K562 (cell line): ENCODE data around the gene KL. TPM values are rescaled to one million over a fixed set of nuclear protein-coding genes. Genes with fewer than 3 reads are reported as not detected.

Source experiments
- ATAC-seq: fragments of 200-7000 bp; cut with Tn5 transposase; 3 replicates; pipeline ENCODE4 v1.9.1; 2020; ENCODE audit warnings: moderate library complexity
- BruUV-seq: library from RNA; stranded (reverse); fragments of 400-500 nt; replicated peaks from 2 replicates; lab custom pipeline; 2021; lab: Mats Ljungman, UMichigan
- CTCF ChIA-PET: fragments of 300-600 bp; formaldehyde crosslinking; extraction: SDS; loops from one replicate; lab custom pipeline; 2021; ENCODE audit warnings: low intra/inter-chr PET ratio; lab: Yijun Ruan, JAX
- POLR2A ChIA-PET: fragments of 300-600, 350-650 bp; sonication (Branson Sonifier 250); formaldehyde crosslinking; extraction: SDS; loops from one replicate; lab custom pipeline; 2021; ENCODE audit warnings: antibody characterized with exemption, inconsistent platforms; lab: Yijun Ruan, JAX
- DNase-seq, 4 experiments: peaks; one replicate each; pipeline versions ENCODE4 v3.0.0 to v3.0.0-alpha.2; 2011 to 2018; ENCODE audit warnings: low spot score in 3 of 4, mixed read lengths in 3 of 4; ENCODE audit errors: extremely low read depth in 1 of 4
- FAIRE-seq: peaks from 2 replicates; lab custom pipeline; 2011; peaks lifted over from hg19 to GRCh38; lab: Jason Lieb, UNC
- H2AFZ ChIP-seq: 2 replicates; pipeline ENCODE4 v1.6.0; 2011; ENCODE audit warnings: low read depth, low read length, control low read depth, inconsistent platforms
- H3K27ac ChIP-seq: fragments of 200-600 bp; 3 replicates; pipeline ENCODE4 v1.8.0; 2011; ENCODE audit warnings: low read depth, mild to moderate bottlenecking, control low read depth, inconsistent platforms, low read length, moderate library complexity, mixed read lengths; ENCODE audit errors: extremely low read depth
- H3K27me3 ChIP-seq, 2 experiments: fragments of 300-600 bp in 1 of 2; 2 replicates in 1 of 2; 3 replicates in 1 of 2; pipeline versions ENCODE4 v1.6.0 to v1.8.0; 2011; ENCODE audit warnings: inconsistent platforms in 2 of 2, low read length in 2 of 2, mild to moderate bottlenecking in 1 of 2, mixed read lengths in 1 of 2, moderate library complexity in 1 of 2; ENCODE audit not compliant: control insufficient read depth in 2 of 2, insufficient read depth in 2 of 2
- H3K36me3 ChIP-seq: fragments of 300-600 bp; 3 replicates; pipeline ENCODE4 v1.8.0; 2011; ENCODE audit warnings: mild to moderate bottlenecking, low read length, inconsistent platforms; ENCODE audit not compliant: control insufficient read depth, insufficient read depth
- H3K4me1 ChIP-seq, 2 experiments: fragments of 200-600 bp in 1 of 2; replicated peaks in 1 of 2; 2 replicates in 1 of 2; 3 replicates in 1 of 2; pipeline versions ENCODE4 v1.5.1 to v1.8.0; 2011; ENCODE audit warnings: inconsistent platforms in 2 of 2, low read length in 2 of 2, mild to moderate bottlenecking in 1 of 2, mixed read lengths in 1 of 2, moderate library complexity in 1 of 2; ENCODE audit not compliant: control insufficient read depth in 2 of 2, insufficient read depth in 2 of 2
- H3K4me2 ChIP-seq: 2 replicates; pipeline ENCODE4 v1.6.1; 2011; ENCODE audit warnings: low read length, control low read depth, inconsistent platforms, mixed read lengths; ENCODE audit not compliant: insufficient read depth
- H3K4me3 ChIP-seq: fragments of 200-600 bp; sonication (generic), shearing (Covaris generic); 2 replicates; pipeline ENCODE4 v1.5.1; 2016; ENCODE audit warnings: control low read depth, inconsistent platforms
- H3K79me2 ChIP-seq: fragments of 200-600 bp; 3 replicates; pipeline ENCODE4 v1.8.0; 2011; ENCODE audit warnings: low read length, inconsistent platforms; ENCODE audit not compliant: control insufficient read depth, insufficient read depth
- H3K9ac ChIP-seq, 2 experiments: 2 replicates each; pipeline versions ENCODE4 v1.6.0 to v1.6.1; 2011; ENCODE audit warnings: low read depth in 2 of 2, low read length in 2 of 2, control low read depth in 1 of 2, inconsistent platforms in 1 of 2, mild to moderate bottlenecking in 1 of 2, mixed read lengths in 1 of 2; ENCODE audit not compliant: insufficient read depth in 1 of 2
- H3K9me1 ChIP-seq: one replicate; pipeline ENCODE4 v1.6.0; 2011; ENCODE audit warnings: inconsistent platforms, mild to moderate bottlenecking, low read length, moderate library complexity; ENCODE audit not compliant: control insufficient read depth, insufficient read depth
- H3K9me3 ChIP-seq: replicated peaks from 2 replicates; pipeline ENCODE4 v1.5.1; 2011; ENCODE audit warnings: low read depth, low read length, inconsistent platforms; ENCODE audit not compliant: control insufficient read depth, insufficient read depth
- H4K20me1 ChIP-seq: replicated peaks from 2 replicates; pipeline ENCODE4 v1.6.1; 2011; ENCODE audit warnings: low read length, inconsistent platforms, mixed read lengths; ENCODE audit not compliant: control insufficient read depth, insufficient read depth
- CTCF ChIP-seq, 3 experiments: IDR thresholded peaks in 2 of 3; conservative IDR thresholded peaks in 1 of 3; 2 replicates each; pipeline ENCODE4 v1.5.1; 2011 to 2012; ENCODE audit warnings: low read length in 3 of 3, mild to moderate bottlenecking in 3 of 3, control low read depth in 2 of 3, improper control_type of control experiment in 1 of 3, inconsistent platforms in 1 of 3, low read depth in 1 of 3, mixed read lengths in 1 of 3, moderate library complexity in 1 of 3; ENCODE audit not compliant: insufficient read depth in 2 of 3
- FOXP1 ChIP-seq: sonication (generic); formaldehyde crosslinking; IDR thresholded peaks from 2 replicates; pipeline ENCODE4 v1.8.0; 2022; ENCODE audit warnings: mild to moderate bottlenecking, missing genetic modification reagents
- RAD51 ChIP-seq: fragments of 450-650 bp; IDR thresholded peaks from 2 replicates; pipeline ENCODE4 v1.7.1; 2016; ENCODE audit warnings: low read depth, mild to moderate bottlenecking, borderline replicate concordance
- SRSF7 ChIP-seq: fragments of 200-400 bp; formaldehyde crosslinking; optimal IDR thresholded peaks from 2 replicates; pipeline ENCODE3; 2017; ENCODE audit warnings: mild to moderate bottlenecking, low read depth, low read length
- ZNF316 ChIP-seq: fragments of 450-650 bp; IDR thresholded peaks from 2 replicates; pipeline ENCODE4 v1.6.1; 2016
- WGBS: fragments of 100-300 bp; shearing (Covaris generic); methylation state at CpG from one replicate; pipeline ENCODE4 v1.1.6; 2016; ENCODE audit warnings: low coverage, mixed read lengths; ENCODE audit not compliant: insufficient coverage; ENCODE audit errors: missing lambda C conversion rate; 5-methylcytosine and 5-hydroxymethylcytosine counted together
- in situ Hi-C: fragments of 300-500 bp; cut with MboI; formaldehyde crosslinking; loops from 4 replicates; pipeline ENCODE4 v1.15.0; 2018; ENCODE audit warnings: inconsistent platforms, mixed read lengths
- intact Hi-C: fragments of 100-400 bp; cut with micrococcal nuclease; formaldehyde crosslinking; loops from 2 replicates; pipeline ENCODE4 v1.14.2; 2022
- polyA plus RNA-seq, 8 experiments: library from polyadenylated mRNA; depleted of rRNA in 4 of 8; stranded (reverse) in 5 of 8; unstranded in 3 of 8; fragments of >200 nt; fragmentation: Nextera tagmentation in 2 of 8; fragmentation: Illumina TruSeq in 1 of 8; extraction: Ambion mirVana in 2 of 8; extraction: Trizol in 1 of 8; gene quantifications; 2 replicates each; pipeline versions ENCODE4 v1.2.1 to v1.2.3, GENCODE V29; 2011 to 2014; ENCODE audit warnings: inconsistent platforms in 1 of 8, missing spikeins in 1 of 8
- total RNA-seq, 7 experiments: library from RNA; depleted of rRNA in 6 of 7; stranded (reverse); fragments of >200 nt in 6 of 7; fragmentation: Illumina TruSeq in 2 of 7; extraction: Trizol in 2 of 7; gene quantifications; 2 replicates each; pipeline versions ENCODE4 v1.2.1 to v1.2.3, GENCODE V29; 2011 to 2021; ENCODE audit warnings: low replicate concordance in 1 of 7

KL gene
- total and polyA plus RNA-seq, 9 of the 15 experiments (the other 6 are each of a cell fraction or from before 2014, with no cell fraction given): not detected

- ChIA-PET CTCF (no interaction called here), POLR2A (no interaction called here)
- H3K9me1 ChIP-seq: no peaks in the 10 kb centered on the region
- peak in 3 of 4 experiments; percentile 10 to 17 (median 10) for DNase-seq
- H2AFZ ChIP-seq: no peak overlapping the region
- H3K9me3 ChIP-seq: no peaks in the 10 kb centered on the region
- BruUV-seq: no TSS peak
- peaks cover 0 to 8% of the 10 kb centered on the region in 2 experiments; a peak in 2 of 5 replicates for H3K27me3 ChIP-seq
- H3K27ac ChIP-seq: no peak overlapping the region
- intact Hi-C loops (loop anchor here (10.0 kb wide), 1 partner anchor 475 kb away; no protein-coding TSS in a partner anchor), in situ Hi-C loops (no loop called here)
- WGBS: 0% methylated on average over 2 of the region's 2 CpGs
- no peak for FAIRE-seq
- no peaks in the 10 kb centered on the region for H4K20me1 ChIP-seq
- no peaks in the 10 kb centered on the region; a peak in 1 of 5 replicates for H3K4me1 ChIP-seq
- H3K4me2 ChIP-seq: no peak overlapping the region
- no peak overlapping the region for H3K4me3 ChIP-seq
- no peaks in the 10 kb centered on the region for H3K36me3 ChIP-seq
- no peak overlapping the region for H3K9ac ChIP-seq
- no peak for TF ChIP-seq RAD51
- TF ChIP-seq ZNF316: no peak
- TF ChIP-seq SRSF7: no peak
- TF ChIP-seq FOXP1 (CRISPR knock-in tag): no peak
- peak in 2 of 3 experiments; percentile 27 to 35; a peak in 2 of 6 replicates for TF ChIP-seq CTCF (IDR thresholded peaks at IDR 0.05 in 2 of 3, conservative IDR thresholded peaks at IDR 0.05 in 1 of 3; ENCODE audit: insufficient read depth in 2 of 3, low read depth in 1 of 3, low read length in 3 of 3)
- no peak for ATAC-seq
- no peaks in the 10 kb centered on the region for H3K79me2 ChIP-seq
These were observed 53.1 kb downstream of the KL start for GRCh38 chr13:33069365-33069764.
